ENCODE data around the gene PTPRN2.
"Not testable (repeated sequence)": the region's sequence is repeated elsewhere in the genome, so short reads cannot be mapped to it uniquely, and the experiment has no call there.

Gene PTPRN2

DNA sequence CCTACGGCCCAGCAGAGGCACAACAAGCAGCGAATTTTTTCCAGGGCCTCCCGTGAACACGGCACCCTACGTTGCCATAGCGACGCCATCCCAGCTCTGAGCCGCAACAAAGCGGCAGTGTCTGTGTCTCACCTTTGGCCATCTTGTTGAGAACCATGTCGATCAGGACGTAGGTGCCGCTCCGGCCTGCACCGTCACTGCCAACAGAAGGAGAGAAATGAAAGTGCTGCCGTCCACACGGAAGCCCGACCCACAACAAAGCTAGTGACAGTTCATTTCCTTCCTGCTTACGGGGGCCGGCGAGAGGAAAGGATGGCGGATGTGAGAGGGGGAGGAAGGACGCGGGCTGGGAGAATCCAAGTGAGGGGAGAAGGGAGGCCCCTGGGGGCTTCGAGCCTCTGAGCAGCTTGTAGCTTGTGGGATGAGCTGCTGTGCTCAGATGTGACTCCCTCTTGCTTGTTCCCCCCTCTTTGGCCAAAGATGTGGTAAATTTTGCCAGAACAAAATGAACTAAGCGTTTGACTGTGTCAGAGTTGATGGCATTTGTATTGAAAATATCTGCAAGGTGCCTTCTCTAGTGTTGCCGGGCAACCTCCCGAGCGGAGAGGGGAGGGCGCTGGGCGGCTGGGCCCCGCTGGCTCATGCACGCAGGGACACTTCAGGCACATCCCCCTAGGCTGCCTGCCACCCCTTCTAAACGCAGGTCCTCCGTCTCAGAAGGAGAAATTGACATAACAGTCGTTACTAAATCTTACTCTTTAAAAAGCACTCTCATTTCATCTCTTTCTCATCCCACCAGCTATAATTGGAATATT, 1018.6 kb downstream of the PTPRN2 start:
- DNase-seq = no peak

GRCh38 chr7:157568106-157568769, 1019.4 kb downstream of the PTPRN2 start:
- no peak for DNase-seq

DNA sequence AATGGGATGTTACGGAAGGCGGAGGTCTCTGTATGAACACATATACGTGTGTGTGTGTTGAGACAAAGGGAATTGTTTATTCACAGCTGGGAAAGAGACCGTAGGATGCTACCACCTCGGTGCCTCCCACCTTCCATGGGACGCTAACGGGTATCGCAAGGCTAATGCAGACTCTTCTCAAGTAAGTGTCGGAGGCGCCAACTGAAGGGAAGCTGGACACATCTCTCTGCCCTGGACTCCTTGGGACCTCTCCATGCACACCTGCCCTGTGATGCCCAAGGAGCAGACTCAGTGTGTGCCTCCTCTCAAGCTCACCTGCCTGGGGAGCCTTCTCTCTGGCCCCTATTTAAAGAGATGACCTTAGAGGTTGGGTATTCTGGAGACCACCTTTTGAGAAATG, 1020.0 kb downstream of the PTPRN2 start:
- no peak for DNase-seq

DNA sequence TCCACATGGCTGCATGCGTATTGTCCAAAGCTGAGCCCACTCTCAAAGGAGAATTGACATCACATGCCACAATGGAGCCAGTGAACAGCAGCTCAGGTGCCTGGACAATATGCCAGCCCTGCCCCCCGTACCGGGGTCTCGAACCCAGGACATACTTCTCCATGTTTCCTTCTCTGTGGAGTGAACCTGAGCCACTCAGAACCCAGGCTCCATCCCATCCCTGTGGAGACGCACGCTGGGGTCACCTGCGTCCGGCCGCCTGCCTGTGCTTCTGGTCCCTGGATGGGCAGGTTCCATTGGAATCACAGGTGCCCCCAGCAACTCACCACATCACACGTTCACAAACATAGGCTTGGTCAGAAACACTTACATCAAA, 1021.0 kb downstream of the PTPRN2 start:
- no peak for DNase-seq

GRCh38 chr7:157565981-157566630, 1021.5 kb downstream of the PTPRN2 start:
- no peak for DNase-seq

DNA sequence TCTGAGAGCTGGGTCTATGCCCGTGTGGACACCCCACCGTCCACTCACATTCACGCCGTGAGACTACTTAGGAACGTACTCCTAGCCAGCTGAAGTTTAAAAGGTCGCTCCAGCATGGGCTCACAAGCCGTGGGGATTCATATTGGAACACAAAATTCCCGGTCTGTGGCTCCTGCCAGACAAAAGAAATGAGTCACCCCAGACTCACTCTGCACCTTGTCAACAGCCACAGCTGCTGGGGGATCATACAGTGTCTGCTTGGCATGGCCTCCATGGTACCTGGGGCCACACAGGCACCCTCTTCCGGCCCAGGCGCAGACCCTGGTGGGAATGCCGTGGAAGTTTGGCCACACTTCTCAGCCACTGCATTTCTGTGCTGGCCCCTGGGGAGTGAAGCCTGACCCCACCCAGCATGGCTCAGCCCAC, 1022.4 kb downstream of the PTPRN2 start:
- no peak for DNase-seq

DNA sequence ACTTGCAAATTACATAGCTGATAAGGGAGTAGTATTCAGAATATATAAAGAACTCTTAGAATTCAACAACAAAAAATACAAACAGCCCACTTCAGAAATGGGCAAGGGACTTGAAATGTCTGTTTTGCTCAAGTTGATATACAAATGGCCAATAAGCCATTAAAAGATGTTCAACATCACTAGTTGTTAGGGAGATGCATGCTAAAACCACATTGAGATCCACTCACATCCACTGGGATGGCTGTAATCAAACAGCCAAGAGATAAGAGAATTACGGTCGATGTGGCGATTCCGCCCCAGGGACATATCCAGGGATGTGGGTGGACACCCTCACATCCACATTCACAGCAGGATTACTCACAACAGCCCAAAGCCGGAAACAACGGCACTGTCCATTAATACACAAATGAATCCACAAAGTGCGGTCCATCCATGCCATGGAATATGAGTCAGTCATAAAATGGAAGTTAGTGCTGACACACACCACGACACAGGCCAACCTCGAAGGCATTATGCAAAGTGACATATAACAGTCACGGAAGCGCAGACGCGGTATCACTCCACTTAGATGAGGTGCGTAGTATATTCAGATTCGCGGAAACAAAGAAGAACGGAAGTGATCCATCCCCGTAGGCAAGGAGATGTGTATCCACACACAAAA, 1023.0 kb downstream of the PTPRN2 start:
- DNase-seq = no peak

- not testable (repeated sequence) for DNase-seq
Measured at GRCh38 chr7:157563467-157564135, 1024.0 kb downstream of the PTPRN2 start.

- not testable (repeated sequence) for DNase-seq
Measured at GRCh38 chr7:157562522-157563398, 1024.9 kb downstream of the PTPRN2 start.

DNA sequence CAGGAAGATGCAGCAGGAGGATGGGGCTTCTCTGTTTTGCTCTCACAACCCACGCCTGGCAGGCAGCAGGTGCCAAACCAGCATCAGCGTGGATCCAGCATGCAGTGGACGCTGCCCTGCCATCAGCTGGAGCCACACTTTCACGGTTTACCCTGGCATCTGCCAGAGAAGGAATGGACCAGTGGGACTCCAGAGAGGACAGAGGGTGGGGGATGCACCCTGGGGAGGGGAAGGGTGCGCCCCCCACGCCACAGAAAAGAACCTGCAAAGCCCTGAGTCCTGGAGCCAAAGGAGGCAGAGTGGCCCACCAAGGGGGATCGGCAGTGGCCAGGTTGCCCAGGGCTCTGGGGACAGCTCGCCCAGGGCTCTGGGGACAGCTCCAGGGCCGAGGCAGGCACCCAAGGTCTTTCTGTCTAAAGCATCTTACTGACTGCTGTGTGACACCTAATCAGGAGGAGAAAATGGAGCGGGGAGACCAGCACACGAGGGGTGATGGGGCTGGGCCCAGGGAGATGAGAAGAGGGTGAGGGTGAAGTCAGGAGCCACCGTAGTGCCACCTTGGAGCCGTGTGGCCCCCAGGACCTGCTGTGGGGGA, 1025.7 kb downstream of the PTPRN2 start:
- no peak for DNase-seq

GRCh38 chr7:157561523-157561785, 1026.2 kb downstream of the PTPRN2 start:
- no peak for DNase-seq

DNA sequence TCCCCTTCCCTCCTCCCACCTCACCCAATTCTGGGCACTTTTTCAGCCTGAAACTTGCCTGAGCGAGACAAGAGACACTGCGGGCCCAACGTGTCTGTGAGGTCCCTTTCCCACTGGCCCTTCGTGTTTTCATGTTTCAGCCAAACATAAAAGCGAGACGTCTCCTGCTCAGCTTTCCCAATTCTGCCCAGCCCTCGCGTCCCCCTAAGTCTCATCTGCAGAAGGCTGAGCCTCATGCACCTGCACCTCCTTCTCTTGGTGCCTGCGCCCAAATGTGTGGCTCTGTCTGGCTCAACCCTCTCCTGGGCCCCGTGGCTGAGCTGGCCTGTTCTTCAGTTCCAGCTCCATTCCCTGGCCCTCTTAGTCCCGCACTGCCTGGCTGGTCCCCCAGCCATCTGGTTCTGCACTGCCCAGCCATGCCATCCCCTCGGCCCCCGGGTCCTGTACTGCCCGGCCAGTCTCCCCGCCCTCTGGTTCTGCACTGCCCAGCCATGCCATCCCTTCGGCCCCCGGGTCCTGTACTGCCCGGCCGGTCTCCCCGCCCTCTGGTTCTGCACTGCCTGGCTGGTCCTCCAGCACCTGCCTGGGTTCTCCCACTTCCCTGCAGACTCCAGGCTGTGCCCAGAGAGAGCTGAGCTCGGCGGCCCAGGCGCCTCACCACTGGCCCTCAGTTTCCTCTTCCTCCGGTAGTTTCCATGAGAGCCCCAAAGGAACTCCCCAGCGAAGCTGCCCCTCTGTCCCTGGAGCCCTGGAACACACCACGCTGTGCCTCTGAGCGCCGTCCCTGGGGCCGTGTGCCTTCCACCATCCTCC, 1026.7 kb downstream of the PTPRN2 start:
- no peak for DNase-seq

DNA sequence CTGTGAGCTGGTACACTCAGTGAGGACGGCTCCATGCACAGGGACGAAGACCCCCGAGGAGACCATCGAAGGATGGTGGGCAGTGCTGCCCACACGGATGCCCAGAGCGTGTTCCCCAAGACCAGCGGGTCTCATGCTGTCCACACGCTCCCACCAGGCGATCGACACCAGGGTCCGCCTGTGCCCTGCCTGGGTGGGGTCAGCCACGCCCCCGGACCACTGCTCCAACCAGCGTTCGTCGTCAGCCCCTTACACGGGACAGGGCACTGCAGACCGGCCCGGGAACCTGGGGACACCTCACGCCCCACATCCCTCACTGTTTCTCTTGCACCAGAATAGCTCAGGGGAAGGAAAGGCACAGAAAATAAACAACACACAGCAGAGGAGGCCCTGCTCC, 1027.4 kb downstream of the PTPRN2 start:
- DNase-seq = no peak

GRCh38 chr7:157559596-157560257, 1027.9 kb downstream of the PTPRN2 start:
- DNase-seq = no peak

GRCh38 chr7:157558875-157559595, 1028.6 kb downstream of the PTPRN2 start:
- no peak for DNase-seq

DNA sequence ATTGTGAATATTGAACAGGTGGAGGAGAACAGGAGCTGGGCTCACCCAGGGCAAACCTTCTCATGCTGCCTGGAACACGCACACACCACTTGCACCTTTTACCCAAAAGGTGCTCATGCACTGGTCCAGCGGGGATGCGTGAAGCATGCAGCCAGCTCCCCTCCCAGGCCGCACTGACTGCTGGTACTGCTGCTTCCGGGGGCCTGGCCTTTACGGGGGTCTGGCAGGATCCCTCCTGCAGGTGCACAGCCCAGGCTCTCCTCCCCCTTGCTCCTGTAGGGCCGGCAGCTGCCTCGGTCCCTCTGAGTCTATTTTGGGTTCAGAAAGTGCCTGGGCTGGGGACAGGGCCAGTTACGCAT, 1029.1 kb downstream of the PTPRN2 start:
- DNase-seq = no peak

- DNase-seq = no peak
Measured at GRCh38 chr7:157558061-157558460, 1029.6 kb downstream of the PTPRN2 start.

GRCh38 chr7:157557263-157557662, 1030.4 kb downstream of the PTPRN2 start:
- DNase-seq = no peak

DNA sequence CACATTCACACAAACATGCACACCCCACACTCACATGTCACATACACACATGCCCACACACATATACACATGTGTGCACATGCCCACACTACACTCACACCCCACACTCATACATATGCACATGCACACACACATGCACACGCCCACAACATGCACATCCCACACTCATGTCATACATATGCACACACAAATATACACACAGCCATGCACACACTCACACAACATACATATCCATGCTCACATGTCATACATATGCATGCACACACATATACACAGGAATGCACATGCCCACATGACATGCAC, 1031.0 kb downstream of the PTPRN2 start:
- no peak for DNase-seq
